Activated CD8-positive, alpha-beta memory T cell treated with anti-CD3 and anti-CD28 coated beads for 1 hour (primary cell): Measurements from ENCODE around the gene RAB12.
"Not testable (repeated sequence)": the region's sequence is repeated elsewhere in the genome, so short reads cannot be mapped to it uniquely, and the experiment has no call there.

Experiments used
- DNase-seq, 2 donors: peaks; one replicate each; pipeline ENCODE4 v3.0.0-alpha.2; 2020; ENCODE audit warnings: low read depth in 1 of 2; ENCODE audit errors: extremely low read depth in 1 of 2

Gene RAB12

DNA sequence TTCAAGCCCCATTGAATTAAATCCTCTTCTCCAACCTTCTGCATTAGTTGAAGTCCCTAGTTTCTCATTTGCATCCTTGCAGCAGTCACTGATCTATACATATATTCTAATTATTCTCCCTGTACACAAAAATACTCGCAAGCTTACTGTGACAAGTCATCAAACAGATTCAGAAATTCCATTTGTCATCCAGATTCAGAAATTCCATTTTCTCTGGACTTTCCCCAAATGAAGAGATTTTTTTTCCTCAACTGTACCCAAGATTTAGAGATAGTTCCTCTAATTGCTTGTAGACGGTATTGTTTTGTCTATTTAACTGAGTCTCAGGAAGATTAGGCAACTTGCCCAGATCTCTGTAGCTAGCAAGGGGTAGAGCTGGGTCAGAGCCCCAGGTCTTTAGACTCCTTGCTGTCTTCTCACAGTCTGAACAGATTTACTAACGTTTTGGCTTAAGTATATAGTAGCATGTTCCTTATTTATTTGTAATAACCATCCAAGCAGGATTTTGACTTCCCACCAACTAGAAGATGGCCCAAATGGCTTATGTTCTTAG lies 34.2 kb downstream of the RAB12 start:
- DNase-seq: no peak

DNA sequence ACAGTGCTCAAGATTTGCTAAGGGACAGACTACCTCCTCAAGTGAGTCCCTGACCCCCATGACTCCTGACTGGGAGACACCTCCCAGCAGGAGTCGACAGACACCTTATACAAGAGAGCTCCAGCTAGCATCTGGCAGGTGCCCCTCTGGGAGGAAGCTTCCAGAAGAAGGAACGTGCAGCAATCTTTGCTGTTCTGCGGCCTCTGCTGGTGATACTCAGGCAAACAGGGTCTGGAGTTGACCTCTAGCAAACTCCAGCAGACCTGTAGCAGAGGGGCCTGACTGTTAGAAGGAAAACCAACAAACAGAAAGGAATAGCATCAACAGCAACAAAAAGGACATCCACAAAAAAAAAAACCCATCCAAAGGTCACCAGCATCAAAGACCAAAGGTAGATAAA lies 38.1 kb downstream of the RAB12 start:
- not testable (repeated sequence) for DNase-seq

DNA sequence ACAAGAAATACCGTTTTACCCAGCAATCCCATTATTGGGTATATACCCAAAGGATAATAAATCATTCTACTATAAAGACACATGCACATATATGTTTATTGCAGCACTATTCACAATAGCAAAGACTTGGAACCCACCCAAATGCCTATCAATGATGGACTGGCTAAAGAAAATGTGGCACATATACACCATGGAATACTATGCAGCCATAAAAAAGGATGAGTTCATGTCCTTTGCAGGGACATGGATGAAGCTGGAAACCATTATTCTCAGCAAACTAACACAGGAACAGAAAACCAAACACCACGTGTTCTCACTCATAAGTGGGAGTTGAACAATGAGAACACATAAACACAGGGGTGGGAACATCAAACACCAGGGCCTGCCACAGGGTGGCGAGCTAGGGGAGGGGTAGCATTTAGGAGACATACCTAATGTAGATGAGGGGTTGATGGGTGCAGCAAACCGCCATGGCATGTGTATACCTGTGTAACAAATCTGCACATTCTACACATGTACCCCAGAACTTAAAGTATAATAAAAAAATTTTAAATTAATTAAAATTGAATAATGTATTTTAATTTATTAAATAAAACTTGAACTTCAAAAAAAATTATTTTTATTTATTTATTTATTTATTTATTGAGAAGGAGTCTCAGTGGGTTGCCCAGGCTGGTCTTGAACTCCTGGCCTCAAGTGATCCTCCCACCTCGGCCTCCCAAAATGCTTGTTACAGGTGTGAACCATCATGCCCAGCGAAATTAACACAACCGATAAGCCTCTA lies 42.4 kb downstream of the RAB12 start:
- not testable (repeated sequence) for DNase-seq

DNA sequence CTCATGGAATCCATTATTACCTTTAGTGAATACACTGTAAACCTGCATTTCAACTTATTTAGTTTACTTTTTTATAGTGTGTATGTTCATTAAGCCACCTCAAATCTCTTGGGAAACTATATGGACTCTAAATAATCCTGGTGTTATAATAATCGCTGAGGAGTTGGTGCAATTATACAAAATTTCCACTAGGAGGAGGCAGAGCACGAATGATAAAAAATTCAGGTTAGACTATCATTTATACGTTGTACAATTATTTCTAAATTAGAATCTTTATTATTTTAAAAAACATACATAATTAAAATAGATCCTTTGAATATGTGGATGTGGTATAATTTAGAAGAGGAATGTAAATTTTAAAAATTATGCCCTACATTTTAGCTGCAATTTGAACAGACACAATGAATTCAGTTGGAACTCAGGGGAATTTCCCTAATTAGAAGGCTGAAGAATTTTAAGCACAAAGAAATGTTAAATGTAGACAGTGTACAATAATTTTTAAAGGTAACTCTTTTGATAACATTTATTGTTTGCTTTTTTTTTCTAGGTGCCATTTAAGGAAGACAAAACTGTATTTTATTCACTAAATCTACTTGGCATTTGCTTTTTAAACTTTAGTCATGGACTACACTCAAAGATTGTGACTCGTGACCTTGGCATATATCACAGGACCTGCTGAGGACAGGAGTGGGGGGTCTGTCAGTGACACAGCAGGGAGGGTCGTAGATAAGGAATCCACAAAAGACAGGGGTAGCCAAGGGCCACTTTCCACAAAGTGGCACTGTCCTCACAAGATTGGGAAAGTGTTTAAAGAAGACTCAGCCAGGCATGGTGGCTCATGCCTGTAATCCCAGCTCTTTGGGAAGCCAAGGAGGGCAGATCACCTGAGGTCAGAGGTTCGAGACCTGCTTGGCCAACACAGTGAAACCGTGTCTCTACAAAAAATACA lies 45.5 kb downstream of the RAB12 start:
- DNase-seq: no peak

DNA sequence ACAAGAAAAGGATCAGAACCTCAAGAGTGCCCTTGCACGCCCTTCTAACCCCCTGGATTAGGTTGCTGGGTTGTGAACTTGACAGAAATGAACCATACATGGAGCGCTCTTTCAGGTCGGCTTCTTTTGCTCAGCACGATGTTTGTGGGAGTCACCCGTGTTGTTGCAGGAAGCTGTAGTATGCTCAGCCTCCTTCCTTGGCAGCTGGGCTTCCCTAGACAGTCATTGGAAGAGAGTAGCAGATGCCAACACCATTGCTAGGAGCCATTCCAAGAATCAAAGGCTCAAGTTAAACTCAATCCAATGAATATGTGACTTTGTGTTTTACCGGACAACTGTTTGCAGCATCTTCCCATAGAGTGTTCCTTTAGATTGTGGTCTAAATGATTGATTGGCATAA lies 47.0 kb downstream of the RAB12 start:
- no peak for DNase-seq

DNA sequence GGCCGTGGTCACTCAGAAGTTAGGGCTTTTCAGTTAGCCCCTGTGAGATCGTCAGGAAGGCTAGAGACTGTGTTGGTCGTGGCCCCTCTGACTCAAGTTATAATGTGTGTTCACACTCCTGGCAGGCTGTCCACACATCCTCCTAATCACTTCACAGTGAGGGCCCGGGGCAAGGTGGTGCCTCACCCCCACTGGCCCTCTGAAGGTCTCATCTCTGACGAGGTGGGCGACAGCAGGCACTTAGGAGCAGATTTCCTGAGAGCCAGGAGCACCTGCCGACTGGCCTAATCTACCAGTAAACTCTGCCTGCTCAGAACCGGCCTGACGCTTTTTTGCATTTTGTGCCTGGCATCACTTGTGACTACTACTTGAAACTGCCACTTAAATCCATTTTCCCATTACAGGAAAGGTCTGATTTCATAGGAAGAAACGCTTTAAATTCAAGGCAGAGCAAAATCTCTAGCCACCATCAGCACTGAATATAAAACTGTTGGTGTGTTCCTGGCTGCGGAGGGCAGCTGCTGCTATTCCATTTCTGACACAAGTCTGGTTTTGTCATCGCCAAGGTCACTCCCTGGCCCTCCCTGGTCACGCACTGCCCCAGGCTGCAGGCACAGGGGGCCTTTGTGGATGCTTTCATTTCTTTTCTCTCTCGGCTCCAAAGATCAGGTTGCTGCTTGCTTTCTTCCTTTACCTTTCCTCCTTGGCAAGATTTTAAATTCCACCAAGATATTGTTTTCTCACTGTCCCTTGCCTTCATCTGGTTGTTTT lies 48.0 kb downstream of the RAB12 start:
- DNase-seq: no peak

DNA sequence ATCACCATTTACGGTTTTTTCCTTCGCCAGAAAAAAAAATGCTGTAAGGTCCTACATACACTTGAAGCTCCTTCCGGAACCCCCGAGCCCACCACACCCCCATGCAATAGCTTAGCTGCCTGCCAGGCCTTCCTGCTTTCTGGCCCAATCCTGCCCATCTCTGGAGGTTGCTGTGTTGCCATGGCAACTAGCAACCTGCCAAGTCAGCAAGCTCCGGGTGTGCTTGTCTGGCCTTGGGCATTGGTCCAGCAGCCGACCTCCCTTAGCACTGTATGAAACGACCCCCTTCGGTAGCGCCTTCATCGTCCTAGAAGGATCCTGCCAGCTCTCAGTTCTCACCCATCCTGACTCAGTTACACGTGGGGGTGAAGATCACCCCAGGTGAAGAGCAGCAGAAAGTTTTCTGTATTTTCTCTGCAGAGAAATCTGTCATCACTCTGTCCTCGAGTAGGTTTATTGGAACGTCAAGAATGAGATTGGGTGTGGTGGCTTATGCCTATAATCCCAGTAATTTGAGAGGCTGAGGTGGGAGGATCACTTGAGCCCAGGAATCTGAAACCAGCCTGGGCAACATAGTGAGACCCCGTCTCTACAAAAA lies 48.7 kb downstream of the RAB12 start:
- DNase-seq: no peak

DNA sequence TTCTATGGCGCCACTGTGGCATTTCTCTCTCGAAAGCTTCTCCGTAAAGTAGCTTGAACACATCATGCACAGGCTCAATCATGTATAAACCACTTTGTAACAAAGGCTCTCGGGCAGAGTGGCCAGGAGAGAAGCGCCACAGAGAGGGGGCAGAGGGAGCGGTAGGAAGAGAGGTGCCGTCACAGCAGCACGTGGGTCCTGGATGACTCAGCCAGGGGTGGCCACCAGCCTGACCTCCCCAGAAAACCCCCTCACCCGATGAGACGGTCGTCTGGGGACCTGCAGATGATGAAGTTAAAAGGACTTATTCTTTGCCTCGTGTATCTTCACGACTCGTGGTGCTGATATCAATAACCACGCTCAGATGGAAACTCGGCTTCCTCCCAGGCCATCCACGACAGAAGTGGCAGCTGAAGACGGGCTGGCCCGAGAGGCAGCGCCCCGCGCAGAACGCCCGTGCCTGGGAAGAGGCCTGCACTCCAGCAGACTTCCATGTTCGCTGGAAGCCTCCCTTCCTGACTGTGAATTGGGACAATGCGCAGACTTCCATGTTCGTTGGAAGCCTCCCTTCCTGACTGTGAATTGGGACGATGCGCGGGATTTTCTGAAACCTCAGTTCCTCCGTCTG lies 49.7 kb downstream of the RAB12 start:
- DNase-seq: no peak

DNA sequence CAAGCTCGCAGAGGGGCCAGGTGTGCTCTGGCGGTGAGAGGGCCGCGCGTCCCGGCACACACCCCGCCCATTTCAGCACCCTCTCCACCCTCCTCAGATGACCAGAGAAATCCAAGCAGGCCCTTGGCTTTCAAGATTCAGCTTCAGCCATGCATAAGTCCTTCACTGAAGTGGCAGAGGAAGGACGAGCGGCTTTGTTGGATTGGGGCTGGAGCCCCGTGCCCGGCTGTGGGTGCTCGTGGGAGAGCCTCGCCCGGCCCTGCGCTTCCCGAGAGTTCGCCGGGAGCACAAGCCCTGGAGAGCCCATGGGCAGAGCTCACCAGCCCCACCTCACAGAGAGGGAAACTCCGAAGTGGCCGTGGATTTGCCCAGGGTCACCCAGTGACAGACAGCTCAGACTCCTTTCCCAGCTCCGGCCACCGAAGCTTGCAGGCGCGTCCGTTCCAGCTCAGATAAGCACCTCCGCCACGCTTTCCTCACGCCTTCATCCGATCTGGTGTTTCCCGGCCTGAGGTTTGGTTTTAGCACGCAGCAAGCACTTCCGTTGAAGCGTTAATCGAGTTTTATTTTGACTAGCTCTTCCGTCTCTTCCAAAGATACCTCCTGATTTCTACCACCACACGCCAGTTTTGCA lies 50.5 kb downstream of the RAB12 start:
- DNase-seq: no peak

DNA sequence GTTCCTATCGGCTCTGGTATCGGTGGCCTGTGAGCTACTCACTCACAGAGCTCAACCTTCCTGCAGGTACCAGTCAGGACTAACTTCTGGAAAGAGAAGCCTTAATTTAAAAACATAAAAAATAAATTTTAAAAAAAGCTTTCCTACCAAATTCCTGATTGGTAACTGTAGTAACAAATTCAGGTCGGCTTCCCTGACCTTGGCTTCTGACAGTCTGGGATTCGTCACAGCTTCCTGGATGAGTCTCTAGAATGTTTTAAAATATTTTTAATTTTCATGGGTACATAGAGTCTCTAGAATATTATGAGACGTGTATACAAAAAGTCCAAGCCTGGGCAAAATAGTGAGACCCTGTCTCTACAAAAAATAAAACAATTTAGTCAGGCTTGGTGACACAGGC lies 51.1 kb downstream of the RAB12 start:
- no peak for DNase-seq

DNA sequence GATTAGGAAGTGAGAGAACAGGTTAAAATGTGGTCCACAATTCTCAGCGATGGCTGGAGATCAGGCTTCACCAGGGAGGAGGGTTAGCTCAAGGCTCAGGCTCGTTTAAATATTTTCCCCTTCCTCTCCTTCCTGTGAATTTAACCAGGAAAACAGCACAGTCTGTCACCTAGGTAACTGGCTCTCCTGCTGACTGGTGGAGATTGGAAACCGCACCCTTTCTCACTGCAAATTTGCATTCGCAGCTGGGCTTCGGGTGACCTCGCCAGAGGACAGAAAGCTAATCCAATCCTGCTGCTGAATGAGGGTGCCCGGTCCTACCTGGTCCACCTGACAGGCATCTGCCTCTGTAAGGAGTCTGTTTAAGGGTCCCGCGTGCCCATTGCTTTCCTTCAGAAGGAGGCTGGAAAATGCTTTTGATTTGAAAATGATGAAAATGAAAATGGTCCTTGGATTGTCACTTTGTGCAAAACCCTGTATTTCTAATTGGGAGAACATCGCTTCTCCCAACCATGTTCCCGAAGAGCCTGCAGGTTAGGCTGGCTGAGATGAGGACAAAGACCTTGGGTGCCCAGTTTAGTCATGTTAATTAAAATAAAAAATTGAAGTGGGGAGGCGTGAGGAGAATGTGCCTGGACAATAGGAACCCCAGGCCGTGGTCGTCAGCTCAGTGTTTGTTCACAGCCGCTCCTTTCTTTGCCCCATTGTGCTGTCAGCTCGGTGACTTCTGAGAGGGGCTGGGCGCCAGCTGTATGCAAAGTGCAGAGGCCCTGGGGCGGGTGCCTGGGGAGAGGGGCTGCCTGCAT lies 52.7 kb downstream of the RAB12 start:
- DNase-seq: no peak

DNA sequence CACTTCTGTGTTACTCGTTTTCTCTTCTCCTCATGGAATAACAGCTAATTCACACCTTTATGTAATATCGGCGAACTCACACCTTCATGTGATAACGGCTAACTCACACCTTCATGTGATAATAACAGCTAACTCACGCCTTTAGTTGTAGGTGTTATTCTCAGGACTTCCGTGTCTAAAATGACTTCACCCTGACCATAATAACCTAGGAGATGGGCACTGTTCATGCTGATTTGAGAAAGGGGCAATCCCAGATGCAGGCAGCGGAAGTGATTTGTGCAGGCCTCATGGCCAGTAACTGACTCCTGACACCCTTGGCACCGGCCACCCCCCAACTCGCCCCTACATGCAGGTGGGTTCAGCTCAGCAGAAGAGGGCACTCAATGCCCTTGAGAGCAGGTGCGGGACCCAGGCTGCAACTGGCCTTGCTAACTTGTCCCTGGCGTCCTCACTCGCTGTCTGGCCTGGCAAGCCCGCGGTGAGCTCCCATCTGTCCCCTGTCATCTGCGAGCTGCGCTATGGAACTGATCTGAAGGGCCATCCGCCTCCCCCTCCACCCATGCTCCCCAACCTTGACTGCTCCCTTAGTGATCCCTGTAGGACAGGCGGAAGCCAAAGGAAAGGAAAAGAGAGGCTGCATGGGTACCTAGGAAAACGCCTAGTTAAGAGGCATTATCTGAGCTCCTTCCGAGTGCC lies 53.5 kb downstream of the RAB12 start:
- no peak for DNase-seq

DNA sequence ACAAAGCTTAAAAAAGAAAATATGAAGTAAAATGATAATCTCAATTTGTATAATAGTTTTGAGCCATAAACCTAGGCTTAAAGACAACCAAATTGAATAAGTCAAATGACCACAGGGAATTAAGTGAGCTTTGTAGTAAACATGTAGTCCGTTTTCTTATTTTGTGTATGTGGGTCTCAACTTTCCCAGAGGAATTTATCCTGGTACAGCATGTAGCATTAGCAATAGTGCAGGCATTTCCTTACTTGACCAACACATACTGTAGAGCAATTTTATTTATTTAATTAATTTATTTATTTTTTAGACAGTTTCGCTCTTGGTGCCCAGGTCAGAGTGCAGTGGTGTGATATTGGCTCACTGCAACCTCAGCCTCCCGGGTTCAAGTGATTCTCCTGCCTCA lies 58.6 kb downstream of the RAB12 start:
- no peak for DNase-seq

DNA sequence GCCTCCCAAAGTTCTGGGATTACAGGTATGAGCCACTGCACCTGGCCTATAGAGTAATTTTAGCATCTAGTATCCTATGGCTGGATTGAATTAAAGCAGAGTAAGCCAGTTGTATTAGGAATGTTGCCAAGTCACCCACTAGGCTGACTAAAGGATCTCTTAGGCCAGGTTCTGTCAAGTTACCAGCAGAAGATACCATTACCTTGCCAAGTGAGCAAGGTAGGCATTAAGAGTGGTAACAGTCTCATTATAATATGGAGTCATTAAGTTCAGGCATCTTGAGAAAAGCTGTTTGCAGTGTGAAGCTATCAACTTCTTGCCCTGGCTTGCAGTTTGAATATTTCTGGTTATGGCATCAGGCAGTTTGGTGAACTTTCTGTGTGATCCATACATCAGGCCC lies 59.1 kb downstream of the RAB12 start:
- no peak for DNase-seq

DNA sequence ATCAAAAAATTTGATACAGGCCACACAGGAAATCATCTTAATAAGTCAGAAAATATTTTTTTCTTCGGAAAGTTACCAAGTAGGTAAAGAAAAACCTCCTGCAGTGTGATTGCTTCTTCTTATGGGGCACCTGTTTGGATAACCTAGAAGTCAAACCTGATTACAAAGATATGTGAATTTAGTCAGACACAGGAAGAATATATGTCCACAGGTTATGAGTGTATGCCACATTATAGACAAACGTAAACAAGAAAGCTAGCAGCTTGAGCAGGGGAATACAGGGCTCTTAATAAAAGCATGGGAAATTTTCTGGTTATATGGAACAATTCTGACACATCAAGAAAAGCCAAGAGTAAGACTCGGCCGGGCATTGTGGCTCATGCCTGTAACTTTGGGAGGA lies 60.3 kb downstream of the RAB12 start:
- no peak for DNase-seq

DNA sequence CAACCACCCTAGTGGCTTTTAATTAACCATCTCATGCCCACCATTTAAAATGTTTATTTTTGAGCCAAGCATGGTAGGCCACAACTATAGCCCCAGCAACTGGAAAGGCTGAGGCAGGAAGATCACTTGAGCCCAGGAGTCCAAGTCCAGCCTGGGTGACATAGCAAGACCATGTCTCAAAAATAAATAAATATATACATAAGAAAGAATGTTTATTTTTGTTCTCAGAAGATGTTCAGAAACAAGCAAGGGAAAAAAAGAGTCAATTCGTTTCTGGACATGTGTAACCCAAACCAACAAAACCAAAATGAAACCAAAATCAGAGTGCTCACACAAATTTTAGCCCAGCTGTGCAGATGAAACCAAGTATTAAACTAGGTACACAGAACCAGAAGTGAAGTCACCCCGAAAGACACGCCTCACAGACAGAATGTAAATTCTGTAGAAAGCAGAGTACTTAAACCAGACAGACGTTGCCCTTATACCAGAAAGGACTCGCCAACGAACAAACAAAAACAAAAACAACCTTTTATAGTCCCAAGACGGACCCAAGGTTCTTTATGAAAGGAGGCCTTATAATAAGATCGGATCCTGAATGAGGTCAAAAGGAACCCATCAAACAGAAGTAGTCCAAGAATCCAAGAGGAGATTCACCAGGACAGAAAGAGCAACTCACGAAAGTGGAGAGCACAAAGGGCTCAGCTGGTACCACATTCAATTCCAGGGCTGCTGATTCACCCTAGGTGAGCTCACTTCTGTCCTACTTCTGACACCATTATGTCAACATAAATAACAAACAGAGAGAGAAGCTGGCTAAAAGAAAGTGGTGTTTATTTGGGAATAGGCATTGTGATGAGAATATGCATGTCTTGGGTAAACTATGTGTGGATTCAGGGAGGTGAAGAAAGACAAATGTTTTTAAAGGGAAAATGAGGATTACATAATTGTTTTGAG lies 64.3 kb downstream of the RAB12 start:
- DNase-seq: no peak

DNA sequence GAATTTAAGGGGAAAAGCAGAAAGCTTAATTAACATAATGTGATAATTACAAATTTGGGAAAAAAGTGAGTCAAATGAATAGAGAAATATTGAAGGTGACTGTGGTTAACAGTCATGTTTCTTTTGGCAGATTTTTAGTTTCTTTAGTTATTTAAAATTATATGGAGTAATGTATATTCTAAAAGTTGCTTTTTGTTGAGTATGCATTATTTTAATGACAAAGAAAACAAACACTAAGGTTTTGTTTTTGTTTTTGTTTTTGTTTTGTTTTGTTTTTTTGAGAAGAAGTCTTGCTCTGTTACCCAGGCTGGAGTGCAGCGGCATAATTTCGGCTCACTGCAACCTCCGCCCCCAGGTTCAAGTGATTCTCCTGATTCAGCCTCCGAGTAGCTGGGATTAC lies 65.8 kb downstream of the RAB12 start:
- DNase-seq: no peak
